Osteocyte (in vitro differentiated cells): ENCODE results near the gene C16orf87. TPM values are rescaled to one million over a fixed set of nuclear protein-coding genes. Genes with fewer than 3 reads are reported as not detected.
"Not testable (repeated sequence)": the region's sequence is repeated elsewhere in the genome, so short reads cannot be mapped to it uniquely, and the experiment has no call there.

Source experiments
- DNase-seq: peaks from one replicate; pipeline ENCODE4 v3.0.0; 2021; ENCODE audit warnings: mixed read lengths; ENCODE audit not compliant: unreplicated experiment; ENCODE audit errors: extremely low spot score
- H3K27ac Mint-ChIP-seq: one replicate; pipeline ENCODE4 v1.8.0; 2021; ENCODE audit warnings: mild to moderate bottlenecking, mixed read lengths; ENCODE audit not compliant: unreplicated experiment
- H3K27me3 Mint-ChIP-seq: one replicate; pipeline ENCODE4 v1.8.0; 2021; ENCODE audit warnings: mixed read lengths; ENCODE audit not compliant: unreplicated experiment
- H3K36me3 Mint-ChIP-seq: one replicate; pipeline ENCODE4 v1.8.0; 2021; ENCODE audit warnings: mixed read lengths; ENCODE audit not compliant: unreplicated experiment
- H3K4me1 Mint-ChIP-seq: one replicate; pipeline ENCODE4 v1.8.0; 2021; ENCODE audit warnings: mixed read lengths; ENCODE audit not compliant: unreplicated experiment
- H3K4me3 Mint-ChIP-seq: one replicate; pipeline ENCODE4 v1.8.0; 2021; ENCODE audit warnings: mild to moderate bottlenecking, moderate library complexity, mixed read lengths; ENCODE audit not compliant: unreplicated experiment
- H3K9me3 Mint-ChIP-seq: one replicate; pipeline ENCODE4 v1.8.0; 2021; ENCODE audit warnings: mixed read lengths; ENCODE audit not compliant: unreplicated experiment
- CTCF ChIP-seq: fragments of 200-600 bp; sonication (generic); IDR thresholded peaks from 2 replicates; pipeline ENCODE4 v1.5.0; 2021; ENCODE audit warnings: antibody characterized with exemption, mild to moderate bottlenecking, moderate library complexity
- long read RNA-seq: library from polyadenylated mRNA; unstranded; transcript quantifications from one replicate; pipeline ENCODE4 v2.0.0, GENCODE V29; 2021
- total RNA-seq: library from RNA; stranded (reverse); gene quantifications from 2 replicates; pipeline ENCODE4 v1.2.1, GENCODE V29; 2021

The C16orf87 gene
- total RNA-seq, result 14.0 and 14.5 TPM in 2 replicates
- long read RNA-seq, full-length matches to known transcripts, result 79 of 83 reads
- long read RNA-seq, partial matches to known transcripts, result 2 of 83 reads
- long read RNA-seq, other reads (novel, unspliced or antisense), result 2 of 83 reads

DNA sequence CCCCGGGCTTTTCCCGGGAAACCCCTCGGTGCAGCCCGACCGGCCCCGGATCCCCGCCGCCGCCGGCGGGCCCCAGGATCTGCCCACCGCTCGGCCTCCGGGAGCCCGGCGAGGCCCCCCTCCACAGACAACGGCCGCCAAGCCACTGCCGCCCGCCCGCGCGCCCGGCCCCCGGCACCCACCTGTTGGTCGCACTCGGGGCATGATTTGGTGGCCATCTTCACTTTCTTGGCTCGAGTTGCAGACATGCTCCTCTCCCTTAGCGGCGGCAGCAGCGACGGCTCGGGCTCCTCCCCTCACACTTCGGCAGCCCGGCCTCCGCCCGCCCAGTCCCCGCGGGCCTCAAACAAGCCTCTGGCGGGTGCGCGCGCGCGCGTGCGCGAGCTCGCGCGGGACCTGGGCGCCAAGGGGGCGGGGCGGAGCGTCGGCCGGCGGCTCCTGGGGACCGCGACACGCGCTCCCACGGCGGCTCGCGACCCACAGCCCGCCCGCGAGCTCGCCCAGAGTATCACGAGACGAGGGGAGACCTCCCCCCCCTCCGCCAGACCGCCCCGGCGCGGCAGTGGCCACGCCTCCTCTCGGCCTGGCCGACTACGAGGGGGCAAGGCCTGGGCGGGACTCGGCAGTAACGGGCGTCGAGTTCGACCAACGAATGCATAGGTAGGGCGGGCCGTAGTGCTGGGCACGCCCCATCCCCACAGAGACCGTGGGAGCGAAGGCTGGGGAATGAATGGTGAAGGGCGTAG lies at the start of gene C16orf87:
C16orf87 (minus strand) TSS at position 279 of the 746 bp plus-strand sequence; CDS start at position 248, 31 bp downstream.
- peak; percentile 9 for TF ChIP-seq CTCF
- Mint-ChIP-seq H3K4me3 (peak within 1 kb of the TSS; percentile 98), H3K36me3 (no peaks in the 10 kb centered on the region), H3K27me3 (peaks cover 18% of the 10 kb centered on the region), H3K4me1 (peaks cover 23% of the 10 kb centered on the region), H3K27ac (peak within 1 kb of the TSS; percentile 85), H3K9me3 (no peaks in the 10 kb centered on the region)
- DNase-seq, result peak; percentile 98

GRCh38 chr16:46875243-46875642 lies 44.3 kb upstream of the C16orf87 start:
- no peak for TF ChIP-seq CTCF
- peaks cover 12% of the 10 kb centered on the region for H3K27me3 Mint-ChIP-seq
- H3K4me3 Mint-ChIP-seq, result no peak overlapping the region
- H3K9me3 Mint-ChIP-seq, result no peaks in the 10 kb centered on the region
- H3K36me3 Mint-ChIP-seq, result no peaks in the 10 kb centered on the region
- H3K27ac Mint-ChIP-seq, result no peak overlapping the region
- DNase-seq, result no peak
- peaks cover 5% of the 10 kb centered on the region for H3K4me1 Mint-ChIP-seq

GRCh38 chr16:46873201-46873600 lies 42.2 kb upstream of the C16orf87 start:
- H3K36me3 Mint-ChIP-seq, result no peaks in the 10 kb centered on the region
- H3K9me3 Mint-ChIP-seq, result no peaks in the 10 kb centered on the region
- no peak for DNase-seq
- H3K4me1 Mint-ChIP-seq, result peaks cover 5% of the 10 kb centered on the region
- peaks cover 5% of the 10 kb centered on the region for H3K27me3 Mint-ChIP-seq
- no peak for TF ChIP-seq CTCF
- no peak overlapping the region for H3K27ac Mint-ChIP-seq
- H3K4me3 Mint-ChIP-seq, result no peak overlapping the region

DNA sequence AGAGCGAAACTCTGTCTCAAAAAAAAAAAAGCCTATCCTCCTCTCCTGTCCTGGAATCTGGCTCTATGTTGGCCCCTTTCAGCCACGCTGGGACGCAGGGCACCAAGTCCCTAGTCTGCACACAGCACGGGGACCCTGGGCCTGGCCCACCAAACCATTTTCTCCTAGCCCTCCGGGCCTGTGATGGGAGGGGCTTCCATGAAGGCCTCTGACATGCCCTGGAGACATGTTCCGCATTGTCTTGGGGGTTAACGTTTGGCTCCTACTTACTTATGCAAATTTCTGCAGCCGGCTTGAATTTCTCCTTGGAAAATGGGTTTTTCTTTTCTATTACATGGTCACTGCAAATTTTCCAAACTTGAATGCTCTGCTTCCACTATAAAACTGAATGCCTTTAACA lies 40.6 kb upstream of the C16orf87 start:
- Mint-ChIP-seq H3K27me3 (peaks cover 5% of the 10 kb centered on the region), H3K27ac (no peak overlapping the region), H3K4me1 (peaks cover 5% of the 10 kb centered on the region), H3K4me3 (no peak overlapping the region), H3K9me3 (no peaks in the 10 kb centered on the region), H3K36me3 (no peaks in the 10 kb centered on the region)
- TF ChIP-seq CTCF, result no peak
- DNase-seq, result no peak

DNA sequence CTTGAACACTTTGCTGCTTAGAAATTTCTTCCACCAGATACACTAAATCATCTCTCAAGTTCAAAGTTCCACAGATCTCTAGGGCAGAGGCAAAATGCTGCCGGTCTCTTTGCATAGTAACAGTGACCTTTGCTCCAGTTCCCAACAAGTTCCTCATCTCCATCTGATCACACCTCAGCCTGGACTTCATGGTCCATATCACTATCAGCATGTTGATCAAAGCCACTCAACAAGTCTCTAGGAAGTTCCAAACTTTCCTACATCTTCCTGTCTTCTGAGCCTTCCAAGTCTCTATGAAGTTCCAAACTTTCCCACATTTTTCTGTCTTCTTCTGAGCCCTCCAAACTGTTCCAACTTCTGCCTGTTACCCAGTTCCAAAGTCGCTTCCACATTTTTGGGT lies 37.9 kb upstream of the C16orf87 start:
- H3K4me3 Mint-ChIP-seq, H3K27ac Mint-ChIP-seq, H3K36me3 Mint-ChIP-seq, DNase-seq, H3K9me3 Mint-ChIP-seq, H3K27me3 Mint-ChIP-seq, H3K4me1 Mint-ChIP-seq: not testable (repeated sequence)

GRCh38 chr16:46867486-46867885 lies 36.5 kb upstream of the C16orf87 start:
- H3K4me1 Mint-ChIP-seq, H3K27me3 Mint-ChIP-seq, H3K36me3 Mint-ChIP-seq, H3K4me3 Mint-ChIP-seq, H3K9me3 Mint-ChIP-seq, H3K27ac Mint-ChIP-seq, DNase-seq: not testable (repeated sequence)
